ENCODE data around the gene ADGRV1. TPM values are rescaled to one million over a fixed set of nuclear protein-coding genes. Genes with fewer than 3 reads are reported as not detected.

Gene ADGRV1
- total RNA-seq, 1 donor from 2014 or later: 0.99 TPM

DNA sequence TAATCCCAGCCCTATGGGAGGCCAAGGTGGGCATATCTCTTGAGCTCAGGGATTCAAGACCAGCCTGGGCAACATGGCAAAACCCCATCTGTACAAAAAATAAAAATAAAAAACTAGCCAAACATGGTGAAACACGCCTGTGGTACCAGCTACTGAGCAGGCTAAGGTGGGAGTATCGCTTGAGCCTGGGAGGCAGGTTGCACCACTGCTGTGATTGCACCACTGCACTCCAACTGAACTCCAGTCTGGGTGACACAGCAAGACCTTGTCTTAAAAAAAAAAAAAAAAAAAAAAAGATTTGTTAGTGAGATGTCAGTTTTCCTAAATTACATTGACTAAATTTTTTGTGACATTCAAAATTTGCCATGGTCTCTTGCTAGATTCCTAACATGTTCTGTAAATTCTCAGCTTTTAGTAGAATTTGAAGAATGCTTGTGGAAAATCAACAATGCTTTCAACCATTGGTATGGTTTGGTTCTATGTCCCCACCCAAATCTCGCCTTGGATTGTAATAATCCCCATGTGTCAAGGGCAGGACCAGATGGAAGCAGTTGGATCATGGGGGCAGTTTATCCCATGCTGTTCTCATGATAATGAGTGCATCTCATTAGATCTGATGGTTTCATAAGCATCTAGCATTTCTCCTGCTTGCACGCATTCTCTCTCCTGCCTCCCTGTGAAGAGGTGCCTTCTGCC is 588.5 kb downstream of the ADGRV1 start:
- Mint-ChIP-seq H3K36me3 (ENCODE audit: unreplicated experiment) (no peaks in the 10 kb centered on the region), H3K27me3 (ENCODE audit: unreplicated experiment) (no peaks in the 10 kb centered on the region), H3K4me1 (ENCODE audit: unreplicated experiment) (peaks cover 23% of the 10 kb centered on the region), H3K4me3 (ENCODE audit: unreplicated experiment) (no peak overlapping the region), H3K9me3 (ENCODE audit: unreplicated experiment) (no peaks in the 10 kb centered on the region), H3K27ac (ENCODE audit: unreplicated experiment) (no peak overlapping the region)
- TF ChIP-seq CTCF (IDR thresholded peaks at IDR 0.05): no peak
- DNase-seq (ENCODE audit: extremely low spot score, unreplicated experiment): no peak

DNA sequence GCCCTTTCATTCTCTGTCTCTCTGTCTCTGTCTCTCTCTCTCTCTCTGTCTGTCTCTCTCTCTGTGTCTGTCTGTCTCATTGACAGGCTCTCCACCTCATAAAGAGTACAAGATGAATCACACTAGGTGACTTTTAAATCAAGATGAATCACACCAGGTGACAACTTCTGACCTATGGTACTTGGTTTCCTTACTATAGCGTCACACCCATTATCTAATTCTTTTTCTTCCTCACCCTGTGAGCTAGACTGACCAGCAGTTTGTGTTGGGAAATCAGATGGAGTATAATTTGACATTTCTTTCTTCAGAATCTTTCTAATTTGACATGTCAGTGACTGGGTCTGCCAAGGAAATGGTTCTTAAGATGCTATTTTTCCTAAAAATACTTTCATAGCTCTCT is 591.6 kb downstream of the ADGRV1 start:
- no peak for DNase-seq (ENCODE audit: extremely low spot score, unreplicated experiment)
- H3K27me3 Mint-ChIP-seq (ENCODE audit: unreplicated experiment): no peaks in the 10 kb centered on the region
- peaks cover 16% of the 10 kb centered on the region for H3K4me1 Mint-ChIP-seq (ENCODE audit: unreplicated experiment)
- no peak for TF ChIP-seq CTCF (IDR thresholded peaks at IDR 0.05)
- H3K36me3 Mint-ChIP-seq (ENCODE audit: unreplicated experiment): no peaks in the 10 kb centered on the region
- no peaks in the 10 kb centered on the region for H3K9me3 Mint-ChIP-seq (ENCODE audit: unreplicated experiment)
- no peak overlapping the region for H3K4me3 Mint-ChIP-seq (ENCODE audit: unreplicated experiment)
- H3K27ac Mint-ChIP-seq (ENCODE audit: unreplicated experiment): no peak overlapping the region

GRCh38 chr5:91150636-91151035 is 592.0 kb downstream of the ADGRV1 start:
- Mint-ChIP-seq H3K9me3 (ENCODE audit: unreplicated experiment) (no peaks in the 10 kb centered on the region), H3K4me3 (ENCODE audit: unreplicated experiment) (no peak overlapping the region), H3K36me3 (ENCODE audit: unreplicated experiment) (no peaks in the 10 kb centered on the region), H3K27ac (ENCODE audit: unreplicated experiment) (peak overlapping the region; percentile 31), H3K27me3 (ENCODE audit: unreplicated experiment) (no peaks in the 10 kb centered on the region), H3K4me1 (ENCODE audit: unreplicated experiment) (peaks cover 16% of the 10 kb centered on the region)
- DNase-seq (ENCODE audit: extremely low spot score, unreplicated experiment): no peak
- TF ChIP-seq CTCF (IDR thresholded peaks at IDR 0.05): no peak

- no peaks in the 10 kb centered on the region for H3K27me3 Mint-ChIP-seq (ENCODE audit: unreplicated experiment)
- peaks cover 28% of the 10 kb centered on the region for H3K4me1 Mint-ChIP-seq (ENCODE audit: unreplicated experiment)
- no peak overlapping the region for H3K4me3 Mint-ChIP-seq (ENCODE audit: unreplicated experiment)
- H3K9me3 Mint-ChIP-seq (ENCODE audit: unreplicated experiment): no peaks in the 10 kb centered on the region
- no peak for DNase-seq (ENCODE audit: extremely low spot score, unreplicated experiment)
- no peak for TF ChIP-seq CTCF (IDR thresholded peaks at IDR 0.05)
- no peak overlapping the region for H3K27ac Mint-ChIP-seq (ENCODE audit: unreplicated experiment)
- no peaks in the 10 kb centered on the region for H3K36me3 Mint-ChIP-seq (ENCODE audit: unreplicated experiment)
Observed at GRCh38 chr5:91151947-91152346, 593.4 kb downstream of the ADGRV1 start.

- Mint-ChIP-seq H3K4me1 (ENCODE audit: unreplicated experiment) (peaks cover 31% of the 10 kb centered on the region), H3K27me3 (ENCODE audit: unreplicated experiment) (no peaks in the 10 kb centered on the region), H3K4me3 (ENCODE audit: unreplicated experiment) (no peak overlapping the region), H3K9me3 (ENCODE audit: unreplicated experiment) (no peaks in the 10 kb centered on the region), H3K27ac (ENCODE audit: unreplicated experiment) (no peak overlapping the region), H3K36me3 (ENCODE audit: unreplicated experiment) (no peaks in the 10 kb centered on the region)
- no peak for DNase-seq (ENCODE audit: extremely low spot score, unreplicated experiment)
- no peak for TF ChIP-seq CTCF (IDR thresholded peaks at IDR 0.05)
Observed at GRCh38 chr5:91154338-91154737, 595.7 kb downstream of the ADGRV1 start.
